Endothelial cell of umbilical vein (primary cell): ENCODE measurements around the gene FAM217A. TPM values are rescaled to one million over a fixed set of nuclear protein-coding genes. Genes with fewer than 3 reads are reported as not detected.

Experiments used
- BruUV-seq: library from RNA; stranded (reverse); fragments of 400-500 nt; replicated peaks from 2 replicates; lab custom pipeline; 2021; lab: Mats Ljungman, UMichigan
- CTCF ChIA-PET: fragments of 300-600, 350-600 bp; sonication (Branson Sonifier 250); formaldehyde crosslinking; loops from one replicate; lab custom pipeline; 2021; ENCODE audit warnings: antibody characterized with exemption, inconsistent platforms; lab: Charles Lee
- POLR2A ChIA-PET: fragments of 300-600, 350-600 bp; sonication (Branson Sonifier 250); formaldehyde crosslinking; loops from one replicate; lab custom pipeline; 2021; ENCODE audit warnings: antibody characterized with exemption, inconsistent platforms; lab: Charles Lee
- DNase-seq: peaks from one replicate; pipeline ENCODE4 v3.0.0-alpha.2; 2011; ENCODE audit warnings: low read depth, low spot score
- FAIRE-seq: peaks from 2 replicates; lab custom pipeline; 2011; peaks lifted over from hg19 to GRCh38; lab: Jason Lieb, UNC
- H2AFZ ChIP-seq: 2 replicates; pipeline ENCODE4 v1.6.0; 2012; ENCODE audit warnings: low read depth, low read length, control low read depth, inconsistent platforms
- H3K27ac ChIP-seq: 2 replicates; pipeline ENCODE4 v1.5.1; 2011; ENCODE audit warnings: low read depth, mild to moderate bottlenecking, control low read depth, low read length, moderate library complexity; ENCODE audit not compliant: insufficient read depth
- H3K27me3 ChIP-seq, 2 experiments: 2 replicates each; pipeline versions ENCODE4 v1.6.0 to v1.6.1; 2011; ENCODE audit warnings: low read length in 2 of 2, mixed read lengths in 1 of 2; ENCODE audit not compliant: control insufficient read depth in 2 of 2, insufficient read depth in 2 of 2
- H3K36me3 ChIP-seq, 2 experiments: 2 replicates in 1 of 2; 3 replicates in 1 of 2; pipeline ENCODE4 v1.5.1; 2011; ENCODE audit warnings: low read length in 2 of 2, mild to moderate bottlenecking in 1 of 2, moderate library complexity in 1 of 2; ENCODE audit not compliant: control insufficient read depth in 2 of 2, insufficient read depth in 2 of 2; ENCODE audit errors: extremely low read depth in 1 of 2
- H3K4me1 ChIP-seq: 3 replicates; pipeline ENCODE4 v1.5.1; 2011; ENCODE audit warnings: mild to moderate bottlenecking, low read length; ENCODE audit not compliant: control insufficient read depth, insufficient read depth; ENCODE audit errors: extremely low read depth
- H3K4me2 ChIP-seq: 2 replicates; pipeline ENCODE4 v1.6.1; 2011; ENCODE audit warnings: low read length, control low read depth, mixed read lengths; ENCODE audit not compliant: insufficient read depth
- H3K4me3 ChIP-seq, 3 experiments: fragments of 200-600 bp in 1 of 3; sonication (generic), shearing (Covaris generic) in 1 of 3; replicated peaks in 1 of 3; 2 replicates each; pipeline ENCODE4 v1.5.1; 2011 to 2016; ENCODE audit warnings: control low read depth in 3 of 3, low read length in 3 of 3, mild to moderate bottlenecking in 2 of 3, inconsistent platforms in 1 of 3, low read depth in 1 of 3, moderate library complexity in 1 of 3; ENCODE audit not compliant: insufficient read depth in 1 of 3
- H3K79me2 ChIP-seq: 2 replicates; pipeline ENCODE4 v1.6.0; 2012; ENCODE audit warnings: low read length, inconsistent platforms; ENCODE audit not compliant: control insufficient read depth, insufficient read depth
- H3K9ac ChIP-seq: replicated peaks from 2 replicates; pipeline ENCODE3; 2011; ENCODE audit warnings: low read length, control low read depth; ENCODE audit not compliant: insufficient read depth; ENCODE audit errors: extremely low read depth
- H3K9me1 ChIP-seq: replicated peaks from 3 replicates; pipeline ENCODE4 v1.6.0; 2011; ENCODE audit warnings: mild to moderate bottlenecking, low read length; ENCODE audit not compliant: control insufficient read depth, insufficient read depth; ENCODE audit errors: extremely low read depth
- H3K9me3 ChIP-seq: replicated peaks from 2 replicates; pipeline ENCODE4 v1.5.1; 2012; ENCODE audit warnings: low read length, inconsistent platforms; ENCODE audit not compliant: control insufficient read depth, insufficient read depth
- H4K20me1 ChIP-seq: replicated peaks from 2 replicates; pipeline ENCODE3; 2011; ENCODE audit warnings: mild to moderate bottlenecking, low read length; ENCODE audit not compliant: control insufficient read depth, insufficient read depth; ENCODE audit errors: extremely low read depth
- EZH2 ChIP-seq: IDR thresholded peaks from 2 replicates; pipeline ENCODE4 v1.6.1; 2012; ENCODE audit warnings: borderline replicate concordance, low read depth, mild to moderate bottlenecking, moderate library complexity, low read length, inconsistent platforms; ENCODE audit not compliant: severe bottlenecking
- FOS ChIP-seq: IDR thresholded peaks from 2 replicates; pipeline ENCODE4 v1.6.1; 2011; ENCODE audit warnings: mild to moderate bottlenecking, low read length, moderate library complexity, borderline replicate concordance; ENCODE audit not compliant: insufficient read depth
- GATA2 ChIP-seq: IDR thresholded peaks from 2 replicates; pipeline ENCODE4 v1.7.0; 2011; ENCODE audit warnings: low read depth, mild to moderate bottlenecking, moderate library complexity, mixed read lengths, low read length; ENCODE audit not compliant: insufficient read length, insufficient read depth
- JUN ChIP-seq: IDR thresholded peaks from 2 replicates; pipeline ENCODE4 v1.6.1; 2011; ENCODE audit warnings: borderline replicate concordance, low read depth; ENCODE audit not compliant: insufficient read length, insufficient read depth
- MAX ChIP-seq: IDR thresholded peaks from 2 replicates; pipeline ENCODE4 v1.6.1; 2011; ENCODE audit not compliant: insufficient read depth, insufficient read length
- MYC ChIP-seq: IDR thresholded peaks from one replicate; pipeline ENCODE4 v1.6.1; 2011; ENCODE audit warnings: mild to moderate bottlenecking, low read depth, low read length
- POLR2A ChIP-seq: IDR thresholded peaks from 2 replicates; pipeline ENCODE4 v1.6.1; 2012; ENCODE audit warnings: low read depth, mild to moderate bottlenecking, control low read depth, low read length
- POLR2AphosphoS5 ChIP-seq: IDR thresholded peaks from 2 replicates; pipeline ENCODE4 v1.6.1; 2012; ENCODE audit warnings: low read depth, mild to moderate bottlenecking, control low read depth, low read length, moderate library complexity; ENCODE audit not compliant: insufficient read depth
- dilution Hi-C: fragments of 300-500 bp; cut with MboI; formaldehyde crosslinking; loops from one replicate; pipeline ENCODE4 v1.15.0; 2019; ENCODE audit warnings: low sequenced_read_pairs; ENCODE audit not compliant: extremely low pct_ligation_motif_present
- intact Hi-C: fragments of 100-400 bp; cut with micrococcal nuclease; formaldehyde crosslinking; loops from one replicate; pipeline ENCODE4 v1.10.0; 2022
- polyA plus RNA-seq, 4 experiments: library from polyadenylated mRNA; depleted of rRNA in 3 of 4; stranded (reverse) in 3 of 4; unstranded in 1 of 4; fragments of >200 nt; gene quantifications; 2 replicates each; pipeline versions ENCODE4 v1.2.1 to v1.2.3, GENCODE V29; 2011 to 2012; ENCODE audit warnings: missing spikeins in 1 of 4
- total RNA-seq: library from RNA; stranded (reverse); gene quantifications from 2 replicates; pipeline ENCODE4 v1.2.3, GENCODE V29; 2021
- TF ChIP-seq, protein P1 (sequence below), 2 donors: IDR thresholded peaks; 1 replicate in 1 of 2; 2 replicates in 1 of 2; pipeline ENCODE4 v1.5.1; 2011; ENCODE audit warnings: low read length in 2 of 2, mild to moderate bottlenecking in 2 of 2, moderate library complexity in 2 of 2, control low read depth in 1 of 2, inconsistent platforms in 1 of 2, low read depth in 1 of 2; ENCODE audit not compliant: insufficient read depth in 1 of 2; ENCODE audit errors: extremely low read depth in 1 of 2

FAM217A gene
- total and polyA plus RNA-seq, 2 donors (not counting 3 experiments of a cell fraction or from before 2014, with no cell fraction given) = not detected

DNA sequence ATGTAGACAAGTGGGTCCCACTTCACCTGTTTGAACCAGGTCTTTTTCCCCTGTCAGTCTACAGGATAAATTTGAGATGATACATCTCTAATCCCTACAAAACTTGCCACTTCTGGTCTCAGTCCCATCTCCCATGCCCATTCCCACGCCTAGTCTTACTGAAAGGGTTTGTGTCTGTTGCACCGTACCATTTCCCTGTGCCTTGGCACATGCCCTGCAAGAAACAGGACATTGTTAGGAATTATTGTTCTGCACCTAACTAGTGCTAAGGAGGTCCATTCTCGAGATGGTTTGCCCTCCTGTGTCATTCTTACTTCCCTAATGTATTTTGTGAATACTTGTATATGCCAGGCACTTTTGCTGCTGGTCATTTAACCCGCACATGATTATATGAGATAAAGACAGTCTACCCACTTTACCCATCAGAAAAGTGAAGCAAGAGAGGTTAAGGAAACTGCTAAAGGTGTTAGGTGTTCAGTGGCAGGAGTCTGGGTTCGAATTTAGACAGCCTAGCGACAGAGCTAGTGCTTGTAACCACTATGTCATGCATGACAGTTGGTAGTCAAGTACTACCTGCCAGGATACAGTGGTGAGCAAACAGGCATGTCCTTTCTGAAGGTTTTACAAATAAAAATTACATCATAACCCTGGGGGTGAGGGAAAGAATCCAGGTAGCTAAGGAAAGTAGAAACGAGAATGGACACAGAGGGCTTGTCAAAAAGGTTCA lies 12.7 kb downstream of the FAM217A start:
- dilution Hi-C loops (no loop called here), intact Hi-C loops (no loop called here)
- H3K4me1 ChIP-seq = no peaks in the 10 kb centered on the region
- no peaks in the 10 kb centered on the region for H3K9me3 ChIP-seq
- H3K4me3 ChIP-seq = no peak overlapping the region
- H4K20me1 ChIP-seq = no peaks in the 10 kb centered on the region
- ChIA-PET CTCF (interaction anchor here (0.6 to 1.5 kb wide), 2 partner anchors 17 to 777 kb away, joined by 3 read pairs; no protein-coding TSS in a partner anchor), POLR2A (no interaction called here)
- H3K79me2 ChIP-seq = no peaks in the 10 kb centered on the region
- FAIRE-seq = no peak
- H2AFZ ChIP-seq = no peak overlapping the region
- H3K4me2 ChIP-seq = no peak overlapping the region
- no peaks in the 10 kb centered on the region for H3K9me1 ChIP-seq
- H3K27ac ChIP-seq = no peak overlapping the region
- BruUV-seq = no TSS peak
- DNase-seq = no peak
- no peak for TF ChIP-seq JUN
- no peak for TF ChIP-seq MAX
- TF ChIP-seq POLR2AphosphoS5 = no peak
- TF ChIP-seq GATA2 = no peak
- no peak for TF ChIP-seq MYC
- TF ChIP-seq FOS = no peak
- no peak for TF ChIP-seq EZH2
- no peak for TF ChIP-seq POLR2A
- TF ChIP-seq, protein P1, sequence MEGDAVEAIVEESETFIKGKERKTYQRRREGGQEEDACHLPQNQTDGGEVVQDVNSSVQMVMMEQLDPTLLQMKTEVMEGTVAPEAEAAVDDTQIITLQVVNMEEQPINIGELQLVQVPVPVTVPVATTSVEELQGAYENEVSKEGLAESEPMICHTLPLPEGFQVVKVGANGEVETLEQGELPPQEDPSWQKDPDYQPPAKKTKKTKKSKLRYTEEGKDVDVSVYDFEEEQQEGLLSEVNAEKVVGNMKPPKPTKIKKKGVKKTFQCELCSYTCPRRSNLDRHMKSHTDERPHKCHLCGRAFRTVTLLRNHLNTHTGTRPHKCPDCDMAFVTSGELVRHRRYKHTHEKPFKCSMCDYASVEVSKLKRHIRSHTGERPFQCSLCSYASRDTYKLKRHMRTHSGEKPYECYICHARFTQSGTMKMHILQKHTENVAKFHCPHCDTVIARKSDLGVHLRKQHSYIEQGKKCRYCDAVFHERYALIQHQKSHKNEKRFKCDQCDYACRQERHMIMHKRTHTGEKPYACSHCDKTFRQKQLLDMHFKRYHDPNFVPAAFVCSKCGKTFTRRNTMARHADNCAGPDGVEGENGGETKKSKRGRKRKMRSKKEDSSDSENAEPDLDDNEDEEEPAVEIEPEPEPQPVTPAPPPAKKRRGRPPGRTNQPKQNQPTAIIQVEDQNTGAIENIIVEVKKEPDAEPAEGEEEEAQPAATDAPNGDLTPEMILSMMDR (IDR thresholded peaks at IDR 0.05; ENCODE audit: extremely low read depth in 1 of 2, insufficient read depth in 1 of 2, low read depth in 1 of 2, low read length in 2 of 2) = no peak
- H3K9ac ChIP-seq = no peak overlapping the region
- no peaks in the 10 kb centered on the region for H3K27me3 ChIP-seq
- H3K36me3 ChIP-seq = peaks cover 0 to 10% of the 10 kb centered on the region in 2 experiments
